ENCODE data around the gene FCER2.

The FCER2 gene

DNA sequence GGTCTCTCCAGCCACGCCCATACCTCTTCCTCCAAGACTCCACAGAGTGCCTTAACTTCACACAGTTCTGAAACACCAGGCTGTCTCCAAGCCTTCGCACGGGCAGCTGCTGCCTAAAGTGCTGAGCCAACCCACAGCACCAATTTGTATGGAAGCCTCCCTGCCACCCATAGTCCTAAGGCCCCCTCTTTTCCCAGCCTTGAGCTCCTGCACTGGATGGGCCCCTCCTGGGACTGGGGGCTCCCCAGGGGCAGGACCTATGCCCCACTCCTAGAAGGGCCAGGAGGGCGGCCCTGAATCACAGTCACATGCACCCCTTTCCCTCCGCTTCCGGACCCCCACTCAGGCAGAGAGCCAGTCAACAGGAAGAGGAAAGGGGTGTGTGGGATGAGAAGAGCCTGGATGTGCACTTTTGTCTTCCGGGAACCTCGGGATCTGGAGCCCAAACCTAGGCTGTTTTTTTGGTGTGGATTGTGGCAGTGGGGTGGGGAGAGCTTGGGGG lies 5.1 kb upstream of the FCER2 start:
- Histone ChIP-seq H3K27me3 (ENCODE audit: low read length) (no peaks in the 10 kb centered on the region), H3K36me3 (ENCODE audit: low read length) (no peaks in the 10 kb centered on the region), H3K9me2 (replicated peaks; ENCODE audit: insufficient read depth, low read length) (no peaks in the 10 kb centered on the region), H3K9me3 (ENCODE audit: insufficient read depth, low read length) (no peaks in the 10 kb centered on the region), H4K20me1 (ENCODE audit: low read depth, low read length) (no peaks in the 10 kb centered on the region), H3F3A (ENCODE audit: insufficient read depth) (no peaks in the 10 kb centered on the region), H3K4me3 (ENCODE audit: insufficient read depth, low read length, poor library complexity, severe bottlenecking) (no peak overlapping the region), H2AFZ (ENCODE audit: low read depth, low read length, severe bottlenecking) (no peak overlapping the region), H3K4me2 (ENCODE audit: low read depth, low read length, poor library complexity, severe bottlenecking) (no peak overlapping the region), H3K79me2 (ENCODE audit: insufficient read depth, low read length) (no peaks in the 10 kb centered on the region), H3K27ac (ENCODE audit: low read depth, low read length) (no peak overlapping the region), H3K9ac (ENCODE audit: low read length) (no peak overlapping the region)
- no peak for TF ChIP-seq EZH2phosphoT487 (conservative IDR thresholded peaks at IDR 0.05; ENCODE audit: low read length)
- TF ChIP-seq, protein P1, sequence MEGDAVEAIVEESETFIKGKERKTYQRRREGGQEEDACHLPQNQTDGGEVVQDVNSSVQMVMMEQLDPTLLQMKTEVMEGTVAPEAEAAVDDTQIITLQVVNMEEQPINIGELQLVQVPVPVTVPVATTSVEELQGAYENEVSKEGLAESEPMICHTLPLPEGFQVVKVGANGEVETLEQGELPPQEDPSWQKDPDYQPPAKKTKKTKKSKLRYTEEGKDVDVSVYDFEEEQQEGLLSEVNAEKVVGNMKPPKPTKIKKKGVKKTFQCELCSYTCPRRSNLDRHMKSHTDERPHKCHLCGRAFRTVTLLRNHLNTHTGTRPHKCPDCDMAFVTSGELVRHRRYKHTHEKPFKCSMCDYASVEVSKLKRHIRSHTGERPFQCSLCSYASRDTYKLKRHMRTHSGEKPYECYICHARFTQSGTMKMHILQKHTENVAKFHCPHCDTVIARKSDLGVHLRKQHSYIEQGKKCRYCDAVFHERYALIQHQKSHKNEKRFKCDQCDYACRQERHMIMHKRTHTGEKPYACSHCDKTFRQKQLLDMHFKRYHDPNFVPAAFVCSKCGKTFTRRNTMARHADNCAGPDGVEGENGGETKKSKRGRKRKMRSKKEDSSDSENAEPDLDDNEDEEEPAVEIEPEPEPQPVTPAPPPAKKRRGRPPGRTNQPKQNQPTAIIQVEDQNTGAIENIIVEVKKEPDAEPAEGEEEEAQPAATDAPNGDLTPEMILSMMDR (IDR thresholded peaks at IDR 0.05; ENCODE audit: insufficient read depth, low read length, poor library complexity, severe bottlenecking): no peak

DNA sequence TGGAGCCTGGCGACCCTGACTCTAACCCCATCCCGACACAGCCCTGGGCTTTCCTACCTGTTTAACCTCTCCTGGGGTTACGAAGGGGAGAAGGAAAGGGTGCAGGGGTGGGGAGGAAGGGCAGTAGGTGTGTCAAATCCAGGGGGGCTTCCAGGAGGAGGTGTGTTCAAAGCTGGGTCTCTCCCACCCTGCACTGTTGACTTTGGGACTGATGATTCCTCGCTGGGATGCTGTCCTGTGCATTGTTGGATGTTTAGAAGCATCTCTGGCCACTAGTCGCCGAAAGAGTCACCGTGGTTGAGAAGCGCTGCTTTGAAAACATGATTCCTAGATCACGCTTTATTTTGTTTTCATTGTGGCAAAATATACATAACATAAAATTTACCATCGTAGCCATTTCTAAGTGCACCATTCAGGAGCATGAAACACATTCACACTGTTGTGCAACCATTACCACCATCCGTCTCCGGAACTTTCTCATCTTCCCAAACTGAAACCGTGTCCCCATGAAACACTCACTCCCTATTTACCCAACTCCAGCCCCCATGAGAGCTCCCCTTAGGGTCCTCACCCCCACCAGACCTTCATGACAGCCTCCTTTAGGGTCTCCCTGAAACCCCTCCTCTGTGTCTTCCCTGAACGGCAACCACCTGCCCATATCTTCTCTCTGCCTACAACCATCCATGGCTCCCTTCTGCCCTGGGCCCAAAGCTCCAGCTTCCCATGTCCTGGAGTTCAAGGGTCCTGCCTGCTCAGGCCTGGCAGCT lies 4.4 kb upstream of the FCER2 start:
- no peaks in the 10 kb centered on the region for H3K27me3 ChIP-seq (ENCODE audit: low read length)

DNA sequence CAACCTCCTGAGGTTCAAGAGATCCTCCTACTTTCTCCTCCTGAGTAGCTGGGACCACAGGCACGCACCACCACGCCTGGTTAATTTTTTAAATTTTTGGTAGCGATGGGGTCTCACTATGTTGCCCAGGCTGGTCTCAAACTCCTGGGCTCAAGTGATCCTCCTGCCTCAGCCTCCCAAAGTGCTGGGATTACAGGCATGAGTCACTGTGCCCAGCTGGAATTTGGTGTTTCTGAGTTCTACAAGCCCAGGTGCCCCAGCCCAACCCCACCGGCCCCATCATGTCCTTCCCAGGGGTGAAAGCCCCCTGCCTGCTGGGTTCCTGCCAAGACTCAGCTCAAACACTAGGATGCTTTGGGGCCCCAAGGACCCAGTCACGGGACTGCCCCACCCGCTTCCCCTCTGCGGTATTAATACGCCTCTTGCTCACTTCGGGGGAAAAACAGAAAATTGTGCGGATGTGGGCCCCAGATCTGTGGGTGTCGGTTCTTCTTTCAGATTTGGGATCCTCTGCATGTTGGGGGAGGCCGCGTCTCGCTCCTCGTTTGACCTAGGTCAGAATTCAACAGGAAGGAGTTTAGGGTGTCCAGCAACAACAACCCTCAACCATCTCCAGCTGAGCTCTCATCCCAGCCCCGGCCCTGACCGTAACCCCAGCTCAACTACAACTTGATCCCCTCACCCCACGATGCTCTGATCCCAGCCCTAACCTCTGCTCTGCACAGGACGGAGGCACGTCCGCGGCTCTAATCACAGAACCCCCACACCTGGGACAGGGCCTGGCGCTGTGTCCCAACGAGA lies 3.7 kb upstream of the FCER2 start:
- TF ChIP-seq EZH2phosphoT487 (conservative IDR thresholded peaks at IDR 0.05; ENCODE audit: low read length): no peak
- TF ChIP-seq, protein P1 (IDR thresholded peaks at IDR 0.05; ENCODE audit: insufficient read depth, low read length, poor library complexity, severe bottlenecking): no peak
- Histone ChIP-seq H2AFZ (ENCODE audit: low read depth, low read length, severe bottlenecking) (no peak overlapping the region), H3K9ac (ENCODE audit: low read length) (no peak overlapping the region), H4K20me1 (ENCODE audit: low read depth, low read length) (no peaks in the 10 kb centered on the region), H3K4me3 (ENCODE audit: insufficient read depth, low read length, poor library complexity, severe bottlenecking) (no peak overlapping the region), H3K4me2 (ENCODE audit: low read depth, low read length, poor library complexity, severe bottlenecking) (no peak overlapping the region), H3K36me3 (ENCODE audit: low read length) (no peaks in the 10 kb centered on the region), H3K79me2 (ENCODE audit: insufficient read depth, low read length) (no peaks in the 10 kb centered on the region), H3K9me2 (replicated peaks; ENCODE audit: insufficient read depth, low read length) (no peaks in the 10 kb centered on the region), H3K9me3 (ENCODE audit: insufficient read depth, low read length) (no peaks in the 10 kb centered on the region), H3F3A (ENCODE audit: insufficient read depth) (no peaks in the 10 kb centered on the region), H3K27ac (ENCODE audit: low read depth, low read length) (no peak overlapping the region), H3K27me3 (ENCODE audit: low read length) (no peaks in the 10 kb centered on the region)

More for the DNA sequence above, 4.4 kb upstream of the FCER2 start:
- H3F3A ChIP-seq (ENCODE audit: insufficient read depth): no peaks in the 10 kb centered on the region
- H3K9ac ChIP-seq (ENCODE audit: low read length): no peak overlapping the region
- H3K9me3 ChIP-seq (ENCODE audit: insufficient read depth, low read length): no peaks in the 10 kb centered on the region
- H3K4me3 ChIP-seq (ENCODE audit: insufficient read depth, low read length, poor library complexity, severe bottlenecking): no peak overlapping the region
- no peak overlapping the region for H3K4me2 ChIP-seq (ENCODE audit: low read depth, low read length, poor library complexity, severe bottlenecking)
- TF ChIP-seq EZH2phosphoT487 (conservative IDR thresholded peaks at IDR 0.05; ENCODE audit: low read length): no peak
- TF ChIP-seq, protein P1 (IDR thresholded peaks at IDR 0.05; ENCODE audit: insufficient read depth, low read length, poor library complexity, severe bottlenecking): no peak
- no peaks in the 10 kb centered on the region for H3K36me3 ChIP-seq (ENCODE audit: low read length)
- no peak overlapping the region for H2AFZ ChIP-seq (ENCODE audit: low read depth, low read length, severe bottlenecking)
- H3K27ac ChIP-seq (ENCODE audit: low read depth, low read length): no peak overlapping the region
- no peaks in the 10 kb centered on the region for H3K9me2 ChIP-seq (replicated peaks; ENCODE audit: insufficient read depth, low read length)
- no peaks in the 10 kb centered on the region for H3K79me2 ChIP-seq (ENCODE audit: insufficient read depth, low read length)
- no peaks in the 10 kb centered on the region for H4K20me1 ChIP-seq (ENCODE audit: low read depth, low read length)

All from SU-DHL-6 (cell line).